NCI-H2227 (cell line): ENCODE results near the gene MS4A3.
"Not testable (repeated sequence)": the region's sequence is repeated elsewhere in the genome, so short reads cannot be mapped to it uniquely, and the experiment has no call there.

Source experiments
- DNase-seq: peaks from one replicate; lab custom pipeline; 2025; ENCODE audit not compliant: unreplicated experiment; lab: John Stamatoyannopoulos, UW

MS4A3 gene

DNA sequence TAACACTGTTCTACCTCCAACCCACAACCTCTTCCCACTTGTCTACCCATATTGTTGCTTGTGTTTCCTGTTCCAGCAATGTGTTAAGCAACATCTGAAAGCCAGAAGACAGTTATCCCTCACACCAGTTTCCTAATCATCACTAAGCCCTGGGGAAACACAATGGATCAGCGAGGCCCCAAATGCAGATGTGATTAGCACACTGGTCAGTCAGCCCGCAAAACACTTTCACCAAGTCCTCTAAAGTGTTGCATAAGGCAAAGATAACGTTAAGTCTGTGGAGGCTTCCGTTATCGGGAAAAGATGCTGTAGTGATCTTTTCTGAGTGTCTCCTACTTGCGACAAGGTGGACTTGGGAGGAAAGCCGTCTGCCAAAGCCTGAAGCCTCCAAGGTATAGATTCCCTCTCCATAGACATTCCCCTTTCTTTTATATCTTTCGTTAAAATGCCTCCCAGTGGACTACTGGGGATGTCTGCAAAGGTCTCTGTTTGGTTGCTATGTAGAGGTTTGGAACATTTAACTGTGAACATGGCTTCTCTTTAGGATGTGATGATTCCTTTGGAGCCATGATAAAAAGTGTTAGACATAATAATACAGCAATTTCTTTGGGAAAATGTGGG, at the start of gene MS4A3:
Gene MS4A3, plus strand, starts transcription at position 317 of the 621 bp plus-strand sequence. CDS start 4,496 bp downstream, outside the sequence.
- no peak for DNase-seq

DNA sequence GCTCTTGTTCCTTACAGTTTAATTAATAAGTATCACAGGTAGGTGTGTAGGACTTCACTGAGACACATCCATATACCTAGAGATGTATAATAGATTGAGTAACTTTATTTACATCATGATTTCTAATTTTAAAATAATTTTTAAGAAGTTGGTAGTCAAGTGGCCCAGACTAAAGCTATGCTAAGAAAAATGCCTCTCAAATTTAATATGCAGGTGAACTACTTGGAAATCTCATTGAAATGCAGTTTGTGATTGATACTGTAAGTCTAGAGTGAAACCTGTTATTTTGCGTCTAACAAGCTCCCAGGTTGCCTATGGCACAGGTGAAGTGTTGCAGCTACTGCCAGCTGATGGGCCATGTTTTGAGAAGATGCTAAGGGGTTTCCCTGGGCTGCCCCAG, 39.6 kb upstream of the MS4A3 start, which contains the start of gene OOSP4B:
Gene OOSP4B, plus strand, starts transcription at position 301 of the 400 bp plus-strand sequence.
- no peak for DNase-seq

DNA sequence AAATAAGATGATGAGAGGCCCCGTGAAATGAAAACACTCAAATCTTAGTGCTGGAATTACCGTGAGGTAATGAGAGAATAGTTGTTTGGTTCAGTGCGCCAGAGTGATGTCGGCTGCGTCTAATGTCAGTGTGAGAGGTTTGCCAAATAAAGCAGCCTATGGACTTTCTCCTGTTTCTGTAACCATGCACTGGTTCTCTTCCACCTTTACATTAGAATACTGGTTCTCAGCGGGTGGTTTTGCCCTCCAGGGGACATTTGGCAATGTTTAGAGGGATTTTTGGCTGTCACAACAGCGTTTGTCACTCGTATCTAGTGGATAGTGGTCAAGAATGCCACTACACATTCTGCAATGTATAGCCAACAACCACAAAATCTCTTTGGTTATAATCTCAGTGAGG, 38.4 kb upstream of the MS4A3 start:
- DNase-seq: no peak

- DNase-seq: not testable (repeated sequence)
These were observed 36.1 kb upstream of the MS4A3 start for GRCh38 chr11:60020376-60020775.

DNA sequence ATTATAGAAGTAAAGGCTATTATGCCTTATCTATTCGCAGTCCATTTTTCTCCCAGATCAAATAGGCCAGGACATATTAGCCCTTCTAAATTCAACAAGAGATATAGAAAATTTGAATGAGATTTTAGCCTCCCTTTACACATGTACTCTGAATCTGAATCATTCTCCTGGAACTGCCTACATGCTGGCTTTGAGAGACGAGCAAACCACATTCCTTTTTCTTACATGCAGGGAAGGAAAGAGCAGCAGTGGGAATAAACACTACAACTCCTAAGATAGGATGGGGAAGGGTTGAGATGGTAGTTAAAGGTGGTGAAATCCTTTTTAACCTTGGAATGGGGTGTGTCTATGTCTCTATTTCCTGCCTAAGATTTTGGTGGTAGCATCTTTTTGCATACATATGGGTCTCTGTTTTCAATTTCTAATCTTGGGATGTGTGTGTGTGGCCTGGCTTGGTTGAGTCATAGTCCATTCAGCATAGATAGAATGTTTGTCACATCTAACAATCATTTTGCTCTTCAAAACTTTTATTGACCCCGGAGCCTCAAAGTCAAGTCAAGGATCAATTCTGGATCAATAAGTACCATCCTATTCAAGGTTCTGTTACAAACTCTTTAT, 27.3 kb upstream of the MS4A3 start:
- DNase-seq: no peak

- DNase-seq: no peak
These were observed 16.4 kb upstream of the MS4A3 start, which contains the start of gene OOSP2 for GRCh38 chr11:60040109-60040508. Gene OOSP2, plus strand, starts transcription at chr11:60040409. Its CDS starts 51 bp downstream, at chr11:60040460.

GRCh38 chr11:60050422-60050821, 6.0 kb upstream of the MS4A3 start:
- DNase-seq: not testable (repeated sequence)

GRCh38 chr11:60050839-60051238, 5.6 kb upstream of the MS4A3 start:
- DNase-seq: not testable (repeated sequence)

- no peak for DNase-seq
These were observed 2.6 kb downstream of the MS4A3 start for GRCh38 chr11:60059052-60059451.

DNA sequence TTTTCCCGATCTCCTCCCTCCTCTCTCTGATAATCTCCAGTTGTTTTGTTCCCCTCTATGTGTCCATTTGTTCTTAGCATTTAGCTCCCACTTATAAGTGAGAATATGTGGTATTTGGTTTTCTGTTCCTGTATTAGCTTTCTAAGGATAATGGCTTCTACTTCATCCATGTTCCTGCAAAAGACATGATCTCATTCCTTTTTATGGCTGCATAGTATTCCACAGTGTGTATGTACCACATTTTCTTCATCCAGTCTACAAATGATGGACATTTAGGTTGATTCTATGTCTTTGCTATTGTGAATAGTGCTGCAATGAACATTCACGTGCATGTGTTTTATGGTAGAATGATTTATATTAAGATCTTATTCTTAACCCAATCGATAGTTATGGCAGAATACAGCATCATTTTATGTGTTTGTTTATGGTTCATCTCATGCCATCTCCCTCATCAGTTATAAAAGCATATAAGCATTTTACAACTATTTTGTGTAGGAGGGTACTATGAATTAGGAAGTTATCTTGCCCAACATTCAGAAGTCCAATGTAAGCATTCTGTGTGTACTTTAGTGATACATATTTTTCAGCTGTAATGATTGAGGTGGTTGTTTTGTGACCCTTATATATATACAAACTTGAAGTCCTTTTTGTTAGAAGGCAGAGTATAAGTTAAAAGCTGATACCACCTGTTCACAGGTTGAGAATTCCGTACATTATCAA, 3.2 kb downstream of the MS4A3 start:
- no peak for DNase-seq

DNA sequence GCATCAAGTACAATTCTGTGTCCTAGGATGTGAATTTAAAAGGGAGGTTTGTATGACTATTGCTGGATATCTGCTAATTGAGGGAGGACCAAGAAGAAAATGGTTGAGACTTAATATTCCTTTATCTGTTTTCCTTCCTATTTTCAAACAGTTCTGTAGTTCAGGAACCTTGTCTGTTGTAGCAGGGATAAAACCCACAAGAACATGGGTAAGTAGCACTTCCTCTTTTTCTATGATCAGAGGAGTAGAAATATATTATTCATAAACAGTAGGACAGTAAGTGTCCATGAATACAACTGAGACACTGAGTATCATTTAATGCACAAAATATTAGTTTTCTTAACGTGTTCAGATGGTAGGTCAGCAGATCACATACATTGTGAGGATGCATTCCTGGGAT, 7.6 kb downstream of the MS4A3 start:
- DNase-seq: no peak

DNA sequence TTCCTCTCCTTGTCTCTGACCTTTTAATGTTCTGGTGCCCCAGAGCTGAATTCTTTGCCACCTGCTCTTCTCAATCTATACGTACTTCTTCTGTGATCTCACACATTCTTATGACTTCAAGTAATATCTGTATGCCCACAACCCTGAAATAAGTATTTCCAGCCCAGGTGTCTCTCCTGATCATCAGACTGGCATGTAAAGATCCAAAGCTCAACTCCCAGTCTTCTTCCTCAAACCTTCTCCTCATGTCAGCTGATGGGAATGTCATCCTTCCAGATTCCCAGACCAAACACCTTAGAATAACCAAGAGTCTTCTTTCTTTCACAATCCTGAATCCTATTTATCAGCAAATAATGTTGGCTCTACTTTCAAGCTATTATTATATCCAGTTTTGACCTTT, 9.3 kb downstream of the MS4A3 start:
- DNase-seq: no peak

- DNase-seq: no peak
These were observed 13.0 kb downstream of the MS4A3 start for GRCh38 chr11:60069450-60069849.

- not testable (repeated sequence) for DNase-seq
These were observed 15.2 kb downstream of the MS4A3 start for GRCh38 chr11:60071644-60072043.

DNA sequence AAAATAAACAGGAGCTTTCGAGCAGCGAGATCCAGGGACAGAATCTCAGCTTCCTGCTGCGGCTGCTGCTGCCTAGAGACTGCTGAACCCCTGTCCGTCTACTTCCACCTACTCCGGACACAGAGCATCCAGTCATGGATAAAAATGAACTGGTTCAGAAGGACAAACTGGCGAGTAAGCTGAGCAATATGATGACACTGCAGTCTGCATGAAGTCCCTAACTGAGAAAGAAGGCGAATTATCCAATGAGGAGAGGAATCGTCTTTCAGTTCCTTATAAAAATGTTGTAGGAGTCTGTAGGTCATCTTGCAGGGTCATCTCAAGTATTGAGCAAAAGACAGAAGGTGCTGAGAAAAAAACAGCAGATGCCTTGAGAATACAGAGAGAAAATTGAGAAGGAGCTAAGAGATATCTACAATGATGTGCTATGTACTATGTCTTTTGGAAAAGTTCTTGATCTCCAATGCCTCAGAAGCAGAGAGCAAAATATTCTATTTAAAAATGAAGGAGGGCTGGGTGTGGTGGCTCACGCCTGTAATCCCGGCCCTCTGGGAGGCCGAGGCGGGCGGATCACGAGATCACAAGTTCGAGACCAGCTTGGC, 20.9 kb downstream of the MS4A3 start:
- no peak for DNase-seq

- DNase-seq: no peak
These were observed 21.5 kb downstream of the MS4A3 start for GRCh38 chr11:60077981-60078380.

DNA sequence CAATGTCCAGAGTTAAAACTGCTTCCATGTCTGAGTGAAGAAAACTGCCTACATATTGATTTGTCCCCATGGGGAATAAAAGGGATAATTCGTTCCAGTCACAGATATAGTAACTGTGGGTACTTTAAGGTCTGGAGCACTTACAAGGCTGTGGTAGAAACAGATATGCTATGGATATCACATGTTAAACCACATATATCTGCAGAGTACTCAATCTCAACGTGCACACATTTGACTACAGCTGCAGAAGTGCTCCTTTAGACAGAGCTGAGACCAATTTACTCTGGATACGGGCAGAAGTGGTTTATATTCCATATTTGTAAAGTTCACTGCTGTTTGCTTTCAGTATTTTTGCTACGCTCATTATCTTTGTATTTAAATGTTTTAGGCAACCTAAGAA, 22.3 kb downstream of the MS4A3 start:
- no peak for DNase-seq

DNA sequence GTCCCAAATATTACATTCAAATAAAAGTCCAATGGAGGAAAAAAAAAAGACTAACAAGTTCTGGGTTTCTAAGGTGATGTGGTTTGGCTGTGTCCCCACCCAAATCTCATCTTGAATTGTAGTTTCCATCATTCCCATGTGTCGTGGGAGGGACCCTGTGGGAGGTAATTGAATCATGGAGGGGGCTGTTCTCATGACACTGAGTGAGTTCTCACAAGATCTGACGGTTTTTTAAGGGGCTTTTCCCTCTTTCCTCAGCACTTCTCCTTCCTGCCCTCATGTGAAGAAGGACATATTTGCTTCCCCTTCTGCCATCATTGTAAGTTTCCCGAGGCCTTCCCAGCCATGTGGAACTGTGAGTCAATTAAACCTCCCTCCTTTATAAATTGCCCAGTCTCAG, 24.1 kb downstream of the MS4A3 start:
- DNase-seq: no peak

DNA sequence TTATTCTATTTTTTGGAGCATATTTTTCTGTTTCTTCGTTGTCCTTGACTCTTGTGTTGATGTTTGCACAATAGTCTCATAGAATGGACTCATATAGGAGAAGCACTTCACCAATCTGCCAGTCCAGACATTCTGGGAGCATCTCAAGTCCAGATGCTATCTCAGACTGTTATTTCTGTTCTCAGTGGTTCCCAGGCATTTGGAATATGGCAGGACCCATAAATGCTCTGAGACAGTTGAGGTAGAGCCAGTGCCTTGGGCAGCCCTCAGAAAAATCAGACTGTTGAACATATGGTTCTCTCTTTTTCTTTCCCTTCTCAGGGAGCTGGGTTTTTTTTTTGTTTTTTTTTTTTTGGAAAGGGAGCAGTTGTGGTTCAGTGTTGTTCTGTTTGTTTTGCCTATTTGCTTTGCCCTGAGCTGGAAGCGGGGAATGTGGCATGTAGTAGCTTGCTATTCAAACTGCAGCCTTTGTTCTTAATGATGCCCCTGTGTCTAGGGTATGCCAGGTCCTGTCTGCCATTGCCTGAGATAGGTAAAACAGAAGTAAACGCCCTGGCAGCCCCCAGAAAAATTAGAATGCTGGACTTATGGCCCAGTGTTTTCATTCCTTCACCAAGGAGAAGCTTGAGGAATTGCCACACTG, 28.3 kb downstream of the MS4A3 start:
- no peak for DNase-seq

DNA sequence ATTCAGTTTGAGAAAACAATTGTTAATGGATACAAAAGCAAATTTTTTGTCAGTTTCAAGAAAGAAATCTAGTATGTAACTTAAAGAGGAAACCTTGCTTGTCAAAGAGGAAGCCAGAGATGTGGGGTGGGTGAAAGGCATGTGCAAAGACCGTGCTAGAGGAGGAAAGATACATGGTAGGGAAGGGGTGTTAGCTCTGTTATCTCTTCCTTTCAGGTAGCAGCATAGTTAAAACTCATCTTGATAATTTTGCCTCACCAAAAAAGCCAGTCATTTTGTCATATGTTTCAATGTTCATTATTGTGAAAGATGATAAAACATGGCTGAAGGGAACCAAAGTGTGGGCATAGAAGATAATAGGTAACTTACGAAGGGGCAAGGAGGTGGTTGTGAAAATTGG, 29.4 kb downstream of the MS4A3 start:
- DNase-seq: no peak

DNA sequence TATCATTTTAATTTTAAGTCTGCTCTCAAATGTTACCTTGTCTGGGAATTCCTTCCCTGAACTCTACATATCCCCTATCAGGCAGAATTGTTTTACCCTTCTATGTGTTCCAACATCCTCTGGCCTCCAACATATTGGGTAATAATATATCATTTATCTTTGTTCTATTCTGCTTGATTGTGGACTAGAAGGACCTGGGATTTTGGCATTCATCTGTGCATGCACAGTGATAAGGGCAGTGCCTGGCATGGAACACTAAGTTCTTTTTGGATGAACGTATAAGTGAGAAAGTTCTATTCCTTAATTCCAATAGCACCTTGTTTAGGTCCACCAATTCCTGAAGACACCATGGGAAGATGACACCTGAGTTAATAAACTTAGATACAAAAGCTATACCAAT, 30.8 kb downstream of the MS4A3 start:
- DNase-seq: no peak
